COLO668 (cell line): Measurements from ENCODE around the gene CARS1.

ENCODE experiments used
- DNase-seq: peaks from one replicate; lab custom pipeline; 2025; ENCODE audit not compliant: unreplicated experiment; lab: John Stamatoyannopoulos, UW

Gene CARS1

DNA sequence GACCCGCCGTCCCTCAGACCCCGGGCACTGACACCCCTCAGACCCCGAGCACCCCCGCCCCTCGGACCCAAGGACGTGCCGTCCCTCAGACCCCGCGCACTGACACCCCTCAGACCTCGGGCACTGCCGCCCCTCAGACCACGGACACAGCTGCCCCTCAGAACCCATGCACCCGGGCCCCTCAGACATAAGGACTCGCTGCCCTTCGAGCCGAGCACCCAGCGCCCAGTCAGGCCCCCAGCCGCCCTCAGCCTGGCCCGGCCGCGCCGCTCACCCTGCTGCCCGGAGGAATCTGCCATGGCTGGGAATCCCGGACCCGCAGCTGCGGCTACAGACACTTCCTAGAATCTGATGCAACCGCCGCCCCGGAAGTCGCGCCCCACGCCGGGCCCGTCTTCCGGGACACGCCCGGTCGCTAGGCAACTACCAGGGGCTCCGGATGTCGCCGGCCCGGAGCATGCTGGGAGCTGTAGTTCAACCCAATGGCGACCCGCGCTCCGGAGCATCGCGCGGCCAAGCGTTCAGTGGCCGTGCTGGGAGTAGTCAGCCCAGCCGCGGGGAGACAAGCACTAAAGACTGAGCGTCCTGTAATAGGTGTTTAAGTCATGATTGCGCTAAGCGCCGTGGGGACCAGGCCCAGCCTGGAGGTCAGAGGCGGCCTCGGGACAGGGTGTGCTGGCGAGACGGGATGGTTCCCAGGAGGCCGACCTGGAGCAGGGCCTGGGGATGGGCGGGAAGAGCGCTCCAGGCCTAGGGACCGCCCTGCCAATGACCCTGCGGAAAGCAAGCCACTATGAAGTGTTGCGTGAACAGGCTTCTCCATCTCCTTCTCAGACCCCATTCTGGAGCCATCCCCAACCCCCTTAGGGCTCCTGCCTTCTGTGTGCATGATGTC is at the start of gene CARS1:
Gene CARS1, minus strand, starts transcription at position 355 of the 895 bp plus-strand sequence. Its CDS starts 56 bp downstream, at position 299.
- peak; percentile 96 for DNase-seq

DNA sequence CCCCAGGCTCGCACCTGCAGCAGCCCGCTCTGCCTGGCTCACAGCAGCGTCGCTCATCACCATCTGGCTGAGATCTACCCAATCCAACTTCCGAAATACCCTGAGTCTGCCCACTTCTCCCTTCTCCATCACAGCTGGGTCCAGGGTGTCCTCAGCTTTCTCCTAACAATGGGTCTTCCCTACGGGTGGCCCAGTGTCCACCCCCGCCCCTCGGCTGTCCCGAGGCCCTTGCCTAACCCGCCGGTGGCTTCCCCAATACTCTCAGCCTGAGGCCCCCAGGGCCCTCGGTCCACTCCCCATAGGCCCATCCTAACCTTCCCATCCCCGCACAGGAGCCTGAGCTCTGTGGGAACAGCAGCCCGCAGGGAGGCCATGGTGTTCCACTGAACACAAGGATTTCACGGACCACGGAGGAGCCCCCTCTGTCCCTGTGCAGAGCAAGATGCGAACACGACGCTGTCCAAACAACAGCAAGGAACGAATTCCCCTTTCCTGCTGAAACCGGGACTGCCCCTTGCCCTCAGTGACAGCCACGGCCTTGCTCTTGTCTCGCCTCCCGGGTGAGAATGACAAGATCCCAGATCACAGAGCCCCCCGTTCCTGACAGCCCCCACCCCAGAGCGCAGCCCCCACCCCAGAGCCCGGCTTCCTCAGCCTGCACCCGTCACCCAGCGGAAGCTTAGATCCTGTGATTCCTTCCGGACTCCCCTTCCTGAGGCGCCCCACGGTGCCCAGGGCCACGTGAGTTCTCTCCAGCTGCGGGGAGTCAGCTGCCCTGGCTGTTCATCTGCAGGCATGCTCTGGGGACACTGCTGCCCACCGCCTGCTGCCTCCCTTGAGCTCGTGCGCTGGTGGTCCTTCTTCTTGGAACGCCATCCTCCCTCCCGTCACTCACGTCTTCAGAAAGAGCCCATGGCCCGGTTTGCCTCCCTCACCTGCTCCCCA is 48.8 kb upstream of the CARS1 start:
- DNase-seq: no peak

GRCh38 chr11:3104961-3105790 is 48.0 kb upstream of the CARS1 start:
- DNase-seq: no peak

DNA sequence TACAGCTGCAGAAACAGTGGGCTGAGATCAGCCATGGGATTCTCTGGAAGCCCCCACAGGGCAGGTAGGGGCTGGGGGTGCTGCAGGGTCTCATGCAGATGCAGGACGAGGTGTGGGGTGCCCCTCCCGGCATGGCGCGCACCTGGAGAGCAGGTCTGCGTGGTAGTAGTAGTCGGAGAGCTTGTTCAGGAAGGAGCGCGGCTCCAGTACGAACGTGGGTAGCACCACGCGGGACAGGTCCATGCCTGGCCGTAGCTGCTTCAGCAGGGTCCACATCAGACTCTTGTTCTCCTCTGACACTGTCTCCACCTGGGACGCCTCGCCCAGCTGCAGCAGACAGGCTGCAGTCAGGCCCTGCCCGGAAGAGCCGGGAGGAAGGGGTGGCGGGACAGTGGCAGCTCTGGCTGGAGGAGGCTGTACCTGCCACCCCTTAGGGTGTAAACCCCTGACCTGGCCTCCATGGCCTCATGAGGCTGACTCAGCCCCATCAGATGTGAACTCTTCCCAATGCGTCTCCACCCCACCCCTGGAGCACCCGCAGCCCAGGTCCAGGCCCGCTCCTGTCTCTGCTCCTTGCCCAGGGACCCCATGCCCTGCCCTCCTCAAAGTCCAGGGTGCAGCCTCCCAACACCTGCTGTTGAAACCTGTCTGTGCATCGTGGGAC is 47.0 kb upstream of the CARS1 start:
- no peak for DNase-seq

DNA sequence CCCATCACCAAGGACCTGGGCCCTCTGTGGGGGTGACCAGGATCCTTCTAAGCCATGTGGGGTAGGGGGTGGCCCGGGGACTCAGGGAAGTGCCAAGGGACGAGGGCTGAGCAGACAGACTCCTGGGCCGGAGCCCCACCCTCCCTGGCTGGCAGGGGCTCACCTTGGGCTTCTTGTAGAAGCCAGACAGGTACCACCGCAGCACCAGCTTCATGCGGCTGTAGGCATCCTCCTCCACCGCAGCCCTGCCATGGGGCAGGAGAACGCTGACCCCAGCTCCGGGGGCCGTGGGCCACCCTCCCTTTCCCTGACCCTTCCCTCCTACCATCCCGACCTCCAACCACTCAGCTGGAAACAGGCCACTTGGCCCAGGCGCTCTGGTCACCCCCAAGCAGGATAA is 45.9 kb upstream of the CARS1 start:
- DNase-seq: no peak

DNA sequence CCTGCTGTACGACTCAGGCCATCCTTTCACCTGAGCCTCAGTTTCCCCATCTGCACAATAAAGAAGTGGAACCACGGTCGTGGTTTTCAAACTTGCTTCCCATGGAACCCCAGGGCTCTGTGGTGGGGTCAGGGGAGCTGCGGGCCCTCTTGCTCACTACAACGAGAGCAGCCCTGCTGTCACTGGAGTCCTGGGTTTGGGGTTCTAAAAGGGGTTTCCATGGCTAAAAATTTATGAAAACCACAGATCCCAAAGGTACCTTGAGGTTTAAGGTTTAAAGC is 45.4 kb upstream of the CARS1 start:
- no peak for DNase-seq

DNA sequence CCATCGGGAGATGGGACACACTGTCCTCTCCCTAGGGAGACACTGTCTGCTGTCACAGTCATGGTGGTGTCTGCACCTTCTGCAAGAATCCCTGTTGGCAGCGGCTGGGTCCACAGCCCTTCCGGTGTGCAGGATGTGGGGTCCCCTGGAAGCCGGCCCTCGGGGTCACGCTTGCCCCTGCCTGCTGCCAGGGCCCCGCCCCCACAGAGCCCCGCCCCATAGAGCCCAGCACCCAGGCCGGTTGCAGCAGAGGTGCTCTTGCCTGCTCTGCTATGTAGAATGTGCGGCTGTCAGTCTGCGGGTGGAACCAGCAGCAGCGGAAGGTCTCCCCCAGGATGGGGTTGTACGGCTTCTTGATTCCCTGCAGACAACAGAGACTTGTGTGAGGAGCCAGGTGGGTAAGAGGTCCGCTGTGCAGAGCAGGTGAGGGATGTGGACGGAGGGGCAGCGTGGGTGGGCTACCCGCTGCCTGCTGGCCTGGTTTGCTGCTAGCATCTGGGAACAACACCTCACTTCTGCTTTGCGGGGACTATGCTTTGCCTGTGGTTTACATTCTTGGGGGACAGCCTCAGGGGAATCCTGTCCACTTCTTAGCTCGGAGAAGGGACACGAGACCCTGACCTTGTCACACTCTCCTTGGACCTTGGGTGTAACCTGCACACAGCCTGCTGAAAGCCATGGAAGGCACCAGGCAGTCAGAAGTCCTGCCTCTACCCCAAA is 44.9 kb upstream of the CARS1 start:
- DNase-seq: no peak

DNA sequence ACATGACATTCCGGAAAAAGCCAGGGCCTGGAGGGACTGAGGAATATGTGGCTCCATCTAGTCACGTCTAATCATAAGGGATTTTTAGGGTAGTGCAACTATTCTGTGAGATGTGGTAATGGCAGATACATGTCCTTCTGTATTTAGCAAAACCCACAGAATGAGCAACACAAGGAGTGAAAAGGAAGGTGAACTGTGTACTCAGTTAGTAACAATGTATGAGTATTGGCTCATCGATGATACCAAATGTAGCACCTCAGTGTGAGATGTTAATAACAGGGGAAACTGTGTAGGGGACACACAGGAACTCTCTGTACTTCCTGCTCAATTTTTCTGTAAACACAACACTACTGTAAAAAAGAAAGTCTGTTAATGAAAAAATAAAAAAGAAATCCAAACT is 42.0 kb upstream of the CARS1 start:
- DNase-seq: no peak

DNA sequence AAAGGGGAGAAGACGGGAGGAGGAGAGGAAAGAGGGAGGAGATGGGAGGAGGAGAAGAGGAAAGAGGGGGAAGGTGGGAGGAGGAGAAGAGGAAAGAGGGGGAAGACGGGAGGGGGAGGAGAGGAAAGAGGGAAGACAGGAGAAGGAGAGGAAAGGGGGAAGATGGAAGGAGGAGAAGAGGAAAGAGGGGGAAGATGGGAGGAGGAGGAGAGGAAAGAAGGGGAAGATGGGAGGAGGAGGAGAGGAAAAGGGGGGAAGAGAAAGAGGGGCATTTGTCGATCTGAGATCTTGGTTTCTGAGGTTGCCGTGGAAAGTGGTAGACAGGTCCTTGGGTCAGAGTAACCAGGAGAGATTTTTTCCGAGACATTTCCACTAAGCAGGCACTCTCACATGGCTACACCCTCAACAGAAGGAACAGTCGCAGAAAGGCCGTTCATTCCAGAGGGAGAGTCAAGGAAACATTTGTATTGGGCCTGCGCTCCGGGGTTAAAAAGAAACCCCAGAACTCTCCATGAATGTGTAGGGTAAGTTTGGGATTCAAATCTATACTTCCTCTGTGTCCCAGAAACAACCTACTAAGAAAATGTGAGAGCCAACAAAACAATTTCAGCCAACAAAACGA is 39.8 kb upstream of the CARS1 start:
- DNase-seq: no peak

DNA sequence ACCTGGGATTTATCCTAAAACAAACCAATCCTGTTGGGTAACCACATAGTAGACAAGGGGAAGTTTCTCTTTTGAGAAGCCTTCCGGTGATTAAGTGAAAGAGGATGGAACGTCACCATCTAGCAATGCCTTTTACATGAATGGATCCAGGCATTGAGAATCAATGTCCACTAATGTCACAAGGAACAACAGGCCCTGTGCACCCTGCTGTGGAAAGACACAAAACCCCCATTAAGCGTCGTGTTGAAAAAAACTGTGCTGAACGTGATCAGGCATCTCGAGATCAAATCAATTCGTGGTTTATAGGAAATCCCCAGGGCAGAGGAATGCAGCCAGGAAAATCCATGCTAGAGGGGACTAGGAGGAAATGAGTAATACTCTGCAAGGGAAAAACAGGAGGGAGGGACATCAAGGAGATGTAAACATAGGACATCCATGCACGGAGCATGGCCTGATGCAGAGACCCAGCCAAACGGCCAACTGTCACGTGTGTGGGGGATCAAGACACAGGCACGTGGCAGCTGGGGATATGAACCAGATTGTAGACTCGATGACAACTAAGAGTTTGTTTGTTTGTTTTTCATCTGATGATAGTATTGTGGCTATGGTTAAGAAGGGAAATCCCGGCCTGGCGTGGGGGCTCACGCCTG is 38.6 kb upstream of the CARS1 start:
- DNase-seq: no peak

- DNase-seq: no peak
Measured at GRCh38 chr11:3094223-3094824, 37.1 kb upstream of the CARS1 start.

DNA sequence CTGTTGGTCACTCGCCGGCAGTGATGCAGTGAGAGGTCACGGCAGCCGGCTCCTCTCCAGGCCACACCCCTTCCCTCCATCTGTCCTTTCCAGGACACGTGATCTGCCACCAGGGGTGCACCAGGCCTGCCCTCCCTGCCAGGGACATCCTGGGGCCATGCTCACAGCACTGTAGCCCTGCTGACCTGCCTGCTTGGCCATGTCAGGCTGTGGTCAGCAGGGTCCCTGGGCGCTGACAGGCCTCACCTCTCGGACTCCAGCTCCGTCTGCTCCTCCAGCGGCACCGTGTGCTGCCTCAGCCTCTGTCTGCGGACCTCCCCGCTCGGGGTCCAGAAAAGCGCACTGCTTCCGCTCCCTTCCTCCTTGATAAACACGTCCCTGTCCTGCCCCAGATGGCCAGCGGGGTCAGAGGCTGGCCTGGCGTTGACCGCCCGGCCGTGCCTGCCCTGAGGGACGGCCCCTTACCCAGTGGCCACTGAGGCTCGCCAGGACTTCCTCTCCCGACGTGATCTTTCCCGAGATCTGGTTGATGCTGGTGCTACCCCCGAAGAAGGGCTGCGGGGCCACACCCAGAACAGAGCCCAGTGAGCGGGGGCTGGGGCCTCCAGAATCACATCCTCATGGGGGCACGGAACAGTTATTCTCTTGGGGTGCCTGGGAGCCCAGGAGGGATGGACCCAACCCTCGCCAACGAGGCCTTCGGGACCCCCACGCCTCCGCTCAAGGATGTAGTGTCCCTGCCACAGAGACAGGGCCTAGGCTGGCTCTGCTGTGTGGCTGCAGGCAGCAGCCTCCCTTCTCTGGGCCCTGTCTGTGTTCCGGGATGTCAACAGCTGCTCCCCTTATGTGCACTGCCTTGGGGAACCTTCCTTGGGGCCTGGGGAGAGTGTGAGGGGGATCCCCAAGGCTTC is 36.3 kb upstream of the CARS1 start:
- DNase-seq: peak; percentile 23

DNA sequence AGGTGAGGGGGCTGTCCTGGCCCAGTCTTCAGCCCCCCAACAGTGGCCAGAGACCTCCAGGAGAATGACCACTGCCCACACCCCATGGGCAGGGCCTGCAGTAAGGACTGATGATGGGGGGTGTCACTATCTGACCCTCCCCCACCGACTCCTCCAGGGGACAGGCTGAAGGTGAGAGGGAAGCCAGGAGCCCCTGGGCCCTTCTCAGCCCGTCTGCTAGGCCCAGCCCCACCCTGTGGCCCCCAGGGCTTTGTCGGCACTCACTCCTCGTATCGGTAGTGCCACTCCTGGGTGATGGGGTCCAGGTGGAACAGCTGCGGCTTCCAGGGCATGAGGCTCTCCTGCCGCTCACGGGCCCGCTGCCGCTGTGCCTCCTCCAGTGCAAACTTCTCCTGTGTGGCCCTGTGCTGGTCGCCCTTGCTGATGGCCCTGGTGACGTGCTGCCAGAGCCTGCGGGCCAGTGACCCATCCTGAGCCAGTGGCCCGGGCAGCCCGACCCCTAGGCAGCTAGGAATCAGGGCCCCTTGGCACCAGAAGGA is 35.4 kb upstream of the CARS1 start:
- DNase-seq: no peak

GRCh38 chr11:3091846-3092602 is 34.8 kb upstream of the CARS1 start:
- DNase-seq: peak; percentile 69

DNA sequence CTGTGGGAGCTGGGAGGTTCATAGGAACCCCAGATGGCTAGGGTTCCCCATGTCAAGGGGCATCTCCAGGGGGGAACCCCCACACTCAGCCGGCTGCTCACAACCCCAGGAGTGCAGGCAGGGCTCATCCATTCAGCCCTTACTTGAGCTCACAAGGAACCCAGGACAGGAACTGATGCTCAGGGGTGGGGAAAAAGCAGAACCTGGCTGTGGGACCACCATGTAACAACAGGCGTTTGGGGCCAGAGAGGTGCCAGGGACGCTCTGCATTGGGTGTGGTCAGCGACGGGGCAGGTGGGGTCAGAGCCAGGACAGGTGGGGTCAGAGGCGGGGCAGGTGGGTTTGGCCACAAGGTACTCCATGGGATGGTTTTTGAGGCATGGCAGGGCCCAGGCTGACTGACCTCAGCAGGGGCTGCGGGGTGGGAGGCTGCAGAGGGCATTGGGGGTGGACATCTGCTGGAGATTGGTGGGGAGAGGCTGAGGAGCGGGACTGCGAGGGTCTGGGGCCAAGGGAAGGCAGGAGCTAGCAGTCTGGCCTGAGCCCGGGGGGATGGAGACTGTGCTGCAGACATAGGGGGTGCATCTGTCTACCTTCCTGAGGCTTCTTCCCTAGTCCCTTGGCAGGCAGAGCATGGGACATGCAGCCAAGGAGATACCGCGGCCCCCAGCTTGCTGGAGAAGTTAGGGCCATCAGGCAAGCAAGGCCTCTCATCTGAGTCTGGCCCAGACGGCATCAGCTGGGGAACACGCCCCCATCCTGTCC is 34.0 kb upstream of the CARS1 start:
- DNase-seq: no peak
